Transverse colon (tissue), 4 donors: ENCODE measurements around the gene ANKS1B.

Experiments
- CTCF ChIP-seq, 5 experiments: fragments of 200-600 bp in 3 of 5; fragments of 450-650 bp in 2 of 5; sonication (generic) in 3 of 5; IDR thresholded peaks; 1 replicate in 2 of 5; 2 replicates in 3 of 5; pipeline ENCODE4 v1.5.1; 2016 to 2017; ENCODE audit warnings: antibody characterized with exemption in 5 of 5, inconsistent platforms in 3 of 5, mild to moderate bottlenecking in 2 of 5, moderate library complexity in 1 of 5
- POLR2AphosphoS5 ChIP-seq, 3 donors: sonication (generic); formaldehyde crosslinking; IDR thresholded peaks; one replicate each; pipeline ENCODE4 v1.6.1; 2016; ENCODE audit warnings: antibody characterized with exemption in 3 of 3

- TF ChIP-seq CTCF (IDR thresholded peaks at IDR 0.05) (peak in 2 of 5 experiments; percentile 14 to 19), POLR2AphosphoS5 (IDR thresholded peaks at IDR 0.05) (no peak)
Observed at GRCh38 chr12:98725476-98726247, 1259.1 kb downstream of the ANKS1B start.
